Erythroblast (primary cell): ENCODE data around the gene SULT1C3.

Experiments used
- DNase-seq, 2 experiments: peaks; one replicate each; lab custom pipeline; 2025; lab: John Stamatoyannopoulos, UW
- GATA1 ChIP-seq: IDR thresholded peaks from 2 replicates; pipeline ENCODE4 v1.6.1; 2011; ENCODE audit warnings: low read depth, mild to moderate bottlenecking, control low read depth, low read length, moderate library complexity
- POLR2A ChIP-seq: IDR thresholded peaks from 2 replicates; pipeline ENCODE4 v1.6.1; 2011; ENCODE audit warnings: mild to moderate bottlenecking, low read length

SULT1C3 gene

GRCh38 chr2:108224022-108224421, 15.7 kb upstream of the SULT1C3 start:
- TF ChIP-seq GATA1 (no peak), POLR2A (no peak)
- DNase-seq: no peak

- no peak for DNase-seq
- TF ChIP-seq POLR2A: no peak
- no peak for TF ChIP-seq GATA1
Observed at GRCh38 chr2:108226564-108226963, 13.2 kb upstream of the SULT1C3 start.

- no peak for DNase-seq
- TF ChIP-seq POLR2A (no peak), GATA1 (no peak)
Observed at GRCh38 chr2:108228006-108228405, 11.8 kb upstream of the SULT1C3 start.

- no peak for TF ChIP-seq POLR2A
- TF ChIP-seq GATA1: no peak
Observed at GRCh38 chr2:108228537-108228936, 11.2 kb upstream of the SULT1C3 start.

GRCh38 chr2:108229875-108230274, 9.9 kb upstream of the SULT1C3 start:
- TF ChIP-seq GATA1: no peak
- no peak for TF ChIP-seq POLR2A
- DNase-seq: no peak

More at GRCh38 chr2:108228537-108228936, 11.2 kb upstream of the SULT1C3 start:
- DNase-seq: no peak

- DNase-seq: no peak
- TF ChIP-seq GATA1 (no peak), POLR2A (no peak)
Observed at GRCh38 chr2:108235577-108235976, 4.2 kb upstream of the SULT1C3 start.

- no peak for TF ChIP-seq POLR2A
- TF ChIP-seq GATA1: no peak
- no peak for DNase-seq
Observed at GRCh38 chr2:108236676-108237335, 3.0 kb upstream of the SULT1C3 start.

GRCh38 chr2:108240966-108241365, 1.2 kb downstream of the SULT1C3 start:
- TF ChIP-seq GATA1 (no peak), POLR2A (no peak)
- DNase-seq: no peak

- no peak for TF ChIP-seq POLR2A
- no peak for TF ChIP-seq GATA1
Observed at GRCh38 chr2:108243566-108243965, 3.8 kb downstream of the SULT1C3 start.

GRCh38 chr2:108244667-108245414, 5.1 kb downstream of the SULT1C3 start:
- TF ChIP-seq POLR2A: no peak
- TF ChIP-seq GATA1: no peak
- DNase-seq: no peak

More at GRCh38 chr2:108243566-108243965, 3.8 kb downstream of the SULT1C3 start:
- DNase-seq: no peak

GRCh38 chr2:108253106-108253505, 13.3 kb downstream of the SULT1C3 start:
- no peak for DNase-seq
- no peak for TF ChIP-seq POLR2A
- TF ChIP-seq GATA1: no peak

- DNase-seq: no peak
- no peak for TF ChIP-seq GATA1
- no peak for TF ChIP-seq POLR2A
Observed at GRCh38 chr2:108257757-108258331, 18.1 kb downstream of the SULT1C3 start.

GRCh38 chr2:108260773-108261172, 21.0 kb downstream of the SULT1C3 start:
- no peak for TF ChIP-seq GATA1
- no peak for TF ChIP-seq POLR2A
- no peak for DNase-seq

- no peak for TF ChIP-seq POLR2A
- no peak for TF ChIP-seq GATA1
- DNase-seq: no peak
Observed at GRCh38 chr2:108262036-108262435, 22.3 kb downstream of the SULT1C3 start.
